Body of pancreas (tissue), 4 donors: ENCODE data around the gene ZBTB48. TPM values are rescaled to one million over a fixed set of nuclear protein-coding genes. Genes with fewer than 3 reads are reported as not detected.

ENCODE experiments used
- ATAC-seq: fragments of 150-250 bp; one replicate; pipeline ENCODE4 v1.9.1; 2016
- DNase-seq, 4 donors: peaks; one replicate each; pipeline ENCODE4 v3.0.0-alpha.2; 2019
- H3K27ac ChIP-seq, 4 donors: fragments of 200-600 bp; sonication (generic); 1 replicate in 3 of 4; 2 replicates in 1 of 4; pipeline versions ENCODE4 v1.5.1 to v1.6.1; 2016 to 2019; ENCODE audit warnings: mild to moderate bottlenecking in 1 of 4, mixed read lengths in 1 of 4, moderate library complexity in 1 of 4
- H3K27me3 ChIP-seq, 2 donors: fragments of 200-600 bp; sonication (generic); one replicate each; pipeline ENCODE4 v1.6.0; 2016; ENCODE audit warnings: mild to moderate bottlenecking in 1 of 2
- H3K36me3 ChIP-seq, 2 donors: fragments of 200-600 bp; sonication (generic); replicated peaks in 1 of 2; 2 replicates each; pipeline ENCODE4 v1.5.1; 2016; ENCODE audit warnings: low read depth in 2 of 2; ENCODE audit not compliant: insufficient read depth in 1 of 2
- H3K4me1 ChIP-seq: fragments of 200-600 bp; sonication (generic); one replicate; pipeline ENCODE4 v1.6.0; 2016
- H3K4me3 ChIP-seq, 2 donors: fragments of 200-600 bp; sonication (generic); 1 replicate in 1 of 2; 2 replicates in 1 of 2; pipeline ENCODE4 v1.5.1; 2016 to 2019
- H3K9me3 ChIP-seq, 3 donors: fragments of 200-600 bp; sonication (generic); 1 replicate in 2 of 3; 2 replicates in 1 of 3; pipeline ENCODE4 v1.5.1; 2016
- POLR2A ChIP-seq, 3 donors: fragments of 450-650 bp; IDR thresholded peaks; one replicate each; pipeline ENCODE4 v1.6.1; 2016; ENCODE audit warnings: antibody characterized with exemption in 3 of 3, mild to moderate bottlenecking in 2 of 3
- WGBS, 2 donors: methylation state at CpG; one replicate each; pipeline ENCODE4 v1.1.5; 2017; 5-methylcytosine and 5-hydroxymethylcytosine counted together
- intact Hi-C: fragments of 100-400 bp; cut with DNase I; formaldehyde crosslinking; loops from one replicate; pipeline ENCODE4 v1.15.1; 2023
- total RNA-seq, 2 donors: library from RNA; depleted of rRNA; stranded (reverse); fragments of >200 nt; gene quantifications; one replicate each; pipeline ENCODE4 v1.1.0, GENCODE V29; 2016
- TF ChIP-seq, protein P1 (sequence below), 7 experiments: fragments of 450-650 bp in 4 of 7; fragments of 200-600 bp in 3 of 7; sonication (generic) in 3 of 7; IDR thresholded peaks; one replicate each; pipeline ENCODE4 v1.5.1; 2016 to 2019; ENCODE audit warnings: antibody characterized with exemption in 7 of 7

ZBTB48 gene
- total RNA-seq, 2 donors from 2014 or later, result 17.4 to 37.6 TPM

- peak overlapping the region in 3 of 4 donors; percentile 23 to 97 (median 93) for H3K27ac ChIP-seq
- no peak for TF ChIP-seq POLR2A (IDR thresholded peaks at IDR 0.05)
- TF ChIP-seq, protein P1, sequence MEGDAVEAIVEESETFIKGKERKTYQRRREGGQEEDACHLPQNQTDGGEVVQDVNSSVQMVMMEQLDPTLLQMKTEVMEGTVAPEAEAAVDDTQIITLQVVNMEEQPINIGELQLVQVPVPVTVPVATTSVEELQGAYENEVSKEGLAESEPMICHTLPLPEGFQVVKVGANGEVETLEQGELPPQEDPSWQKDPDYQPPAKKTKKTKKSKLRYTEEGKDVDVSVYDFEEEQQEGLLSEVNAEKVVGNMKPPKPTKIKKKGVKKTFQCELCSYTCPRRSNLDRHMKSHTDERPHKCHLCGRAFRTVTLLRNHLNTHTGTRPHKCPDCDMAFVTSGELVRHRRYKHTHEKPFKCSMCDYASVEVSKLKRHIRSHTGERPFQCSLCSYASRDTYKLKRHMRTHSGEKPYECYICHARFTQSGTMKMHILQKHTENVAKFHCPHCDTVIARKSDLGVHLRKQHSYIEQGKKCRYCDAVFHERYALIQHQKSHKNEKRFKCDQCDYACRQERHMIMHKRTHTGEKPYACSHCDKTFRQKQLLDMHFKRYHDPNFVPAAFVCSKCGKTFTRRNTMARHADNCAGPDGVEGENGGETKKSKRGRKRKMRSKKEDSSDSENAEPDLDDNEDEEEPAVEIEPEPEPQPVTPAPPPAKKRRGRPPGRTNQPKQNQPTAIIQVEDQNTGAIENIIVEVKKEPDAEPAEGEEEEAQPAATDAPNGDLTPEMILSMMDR (IDR thresholded peaks at IDR 0.05), result no peak
- WGBS, 2 donors, result 33 to 40% methylated on average over 1 of the region's 1 CpG
- no peak overlapping the region for H3K4me3 ChIP-seq
- DNase-seq, result peak in 3 of 4 donors; percentile 51 to 67 (median 64)
- intact Hi-C loops, result no loop called here
- no peaks in the 10 kb centered on the region for H3K36me3 ChIP-seq
- H3K4me1 ChIP-seq, result peaks cover 43% of the 10 kb centered on the region
- H3K27me3 ChIP-seq, result no peaks in the 10 kb centered on the region
- H3K9me3 ChIP-seq, result no peaks in the 10 kb centered on the region
- ATAC-seq, result no peak
These were observed 2.6 kb downstream of the ZBTB48 start for GRCh38 chr1:6582370-6582769.

DNA sequence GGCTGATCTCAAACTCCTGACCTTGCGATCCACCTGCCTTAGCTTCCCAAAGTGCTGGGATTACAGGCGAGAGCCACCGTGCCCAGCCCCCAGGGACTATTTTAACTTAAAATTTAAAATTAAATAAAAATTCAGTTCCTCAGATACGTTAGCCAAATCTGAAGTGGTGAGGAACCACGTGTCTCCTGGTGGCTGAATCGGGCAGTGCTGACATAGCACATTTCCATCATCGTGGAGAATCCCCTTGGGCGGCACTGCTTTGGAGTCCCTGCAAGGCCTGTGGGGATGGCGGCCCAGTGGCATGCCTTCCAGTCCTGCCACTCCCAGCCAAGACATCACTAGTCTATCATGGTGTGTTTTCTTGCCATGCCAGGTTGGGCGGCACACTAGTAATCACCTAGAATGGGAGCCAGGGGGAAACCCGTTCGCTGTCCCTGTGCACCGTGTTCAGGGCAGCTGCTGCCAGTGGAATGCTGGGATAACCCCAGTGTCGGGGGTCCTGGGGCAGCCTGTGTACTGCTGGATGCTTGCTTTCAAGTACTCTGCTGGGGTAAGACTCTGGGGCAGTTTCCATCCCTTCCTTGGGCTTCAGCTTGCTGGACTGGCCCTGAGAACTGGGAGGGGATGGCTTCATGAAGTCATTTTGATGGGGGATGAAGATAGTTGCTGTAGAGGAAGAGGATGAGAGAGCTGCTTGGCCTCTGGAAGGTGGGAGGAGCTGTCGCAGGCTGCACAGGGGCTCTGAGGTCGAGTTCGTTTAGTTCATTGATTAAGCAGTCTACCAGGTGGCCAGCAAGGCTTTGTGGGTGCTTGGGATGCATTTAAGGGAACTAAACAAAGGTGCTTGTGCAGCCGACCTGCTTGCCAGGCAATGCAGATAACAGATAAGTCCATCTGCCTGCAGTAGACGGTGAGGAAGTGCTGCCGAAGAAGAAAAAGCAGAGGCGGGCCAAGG lies 4.6 kb downstream of the ZBTB48 start:
- TF ChIP-seq, protein P1 (IDR thresholded peaks at IDR 0.05), result peak in 1 of 7 experiments; percentile 12
- TF ChIP-seq POLR2A (IDR thresholded peaks at IDR 0.05), result no peak
- H3K27ac ChIP-seq, result no peak overlapping the region
- WGBS, 2 donors, result 70 to 73% methylated on average over 11 to 21 of the region's 21 CpGs
- peaks cover 0 to 7% of the 10 kb centered on the region in 2 donors for H3K36me3 ChIP-seq
- H3K27me3 ChIP-seq, result no peaks in the 10 kb centered on the region
- no peak overlapping the region for H3K4me3 ChIP-seq
- peaks cover 58% of the 10 kb centered on the region for H3K4me1 ChIP-seq
- H3K9me3 ChIP-seq, result no peaks in the 10 kb centered on the region
- intact Hi-C loops, result no loop called here
- DNase-seq (no peak), ATAC-seq (no peak)

- Histone ChIP-seq H3K9me3 (no peaks in the 10 kb centered on the region), H3K4me1 (peaks cover 59% of the 10 kb centered on the region), H3K27ac (no peak overlapping the region), H3K36me3 (peaks cover 0 to 9% of the 10 kb centered on the region in 2 donors), H3K4me3 (no peak overlapping the region), H3K27me3 (no peaks in the 10 kb centered on the region)
- TF ChIP-seq POLR2A (IDR thresholded peaks at IDR 0.05), result no peak
- TF ChIP-seq, protein P1 (IDR thresholded peaks at IDR 0.05), result no peak
- ATAC-seq, result no peak
- DNase-seq, result no peak
- intact Hi-C loops, result no loop called here
- WGBS, 2 donors, result 73 to 84% methylated on average over 7 to 12 of the region's 12 CpGs
These were observed 5.4 kb downstream of the ZBTB48 start for GRCh38 chr1:6585081-6585722.

DNA sequence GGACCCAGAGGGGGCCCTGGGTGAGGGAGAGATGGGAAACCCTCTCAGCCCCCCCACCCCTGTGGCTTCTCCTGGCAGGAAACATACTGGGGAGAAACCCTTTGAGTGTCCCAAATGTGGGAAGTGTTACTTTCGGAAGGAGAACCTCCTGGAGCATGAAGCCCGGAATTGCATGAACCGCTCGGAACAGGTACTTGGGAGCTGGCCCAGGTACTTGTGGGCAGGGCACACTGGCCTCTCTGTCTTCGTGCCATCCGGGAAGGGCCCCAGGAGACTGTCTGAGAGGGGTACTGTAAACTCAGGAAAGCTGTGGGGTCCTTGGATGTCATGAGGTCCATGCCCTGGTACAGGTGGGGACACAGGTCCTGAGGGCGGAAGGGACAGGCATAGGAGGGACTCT lies 6.0 kb downstream of the ZBTB48 start:
- H3K27me3 ChIP-seq, result no peaks in the 10 kb centered on the region
- intact Hi-C loops, result no loop called here
- peaks cover 55% of the 10 kb centered on the region for H3K4me1 ChIP-seq
- 83 to 86% methylated on average over 3 to 6 of the region's 7 CpGs for WGBS, 2 donors
- TF ChIP-seq POLR2A (IDR thresholded peaks at IDR 0.05), result no peak
- TF ChIP-seq, protein P1 (IDR thresholded peaks at IDR 0.05), result no peak
- peaks cover 0 to 9% of the 10 kb centered on the region in 2 donors for H3K36me3 ChIP-seq
- no peak overlapping the region for H3K4me3 ChIP-seq
- H3K27ac ChIP-seq, result no peak overlapping the region
- no peak for DNase-seq
- no peak for ATAC-seq
- no peaks in the 10 kb centered on the region for H3K9me3 ChIP-seq
